SKM-1 (cell line): Measurements from ENCODE around the gene FKBP8.
"Not testable (repeated sequence)": the region's sequence is repeated elsewhere in the genome, so short reads cannot be mapped to it uniquely, and the experiment has no call there.

Experiments
- DNase-seq: peaks from one replicate; lab custom pipeline; 2025; ENCODE audit not compliant: unreplicated experiment; lab: John Stamatoyannopoulos, UW

Gene FKBP8

DNA sequence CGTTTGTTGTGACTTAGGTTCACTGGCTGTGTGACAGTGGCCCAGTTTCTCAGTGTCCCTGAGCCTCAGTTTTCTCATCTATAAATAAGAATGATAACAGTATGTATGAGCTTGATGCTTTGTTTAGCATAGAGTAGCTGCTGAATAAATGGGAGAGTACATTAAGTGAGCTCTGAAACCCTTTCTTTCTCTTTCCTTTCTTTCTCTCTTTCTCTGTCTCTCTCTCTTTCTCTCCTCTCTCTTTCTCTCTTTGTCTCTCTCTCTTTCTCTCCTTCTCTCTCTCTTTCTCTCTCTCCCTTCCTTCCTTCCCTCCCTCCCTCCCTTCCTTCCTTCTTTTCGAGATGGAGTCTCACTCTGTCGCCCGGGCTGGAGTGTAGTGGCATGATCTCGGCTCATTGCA, 16.3 kb upstream of the FKBP8 start:
- DNase-seq: no peak

DNA sequence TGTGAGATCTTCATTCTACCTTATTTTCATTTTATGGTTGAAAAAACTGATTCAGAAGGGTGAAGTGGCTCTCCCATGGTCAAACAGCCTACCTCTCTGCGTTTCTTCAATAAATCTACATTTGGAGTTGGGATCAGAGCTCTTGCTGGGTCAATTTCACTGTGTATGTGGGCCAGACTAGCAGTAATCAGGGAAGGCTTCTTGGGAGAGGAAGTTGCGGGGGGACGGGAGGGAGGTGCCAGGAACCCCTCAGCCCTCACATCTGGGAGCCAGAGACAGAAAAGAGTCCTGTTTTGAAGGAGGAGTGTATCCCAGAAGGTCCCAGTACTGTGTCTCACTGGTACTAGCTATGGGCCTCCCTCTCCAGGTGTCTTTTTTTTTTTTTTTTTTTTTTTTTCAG, 15.2 kb upstream of the FKBP8 start:
- DNase-seq: no peak

DNA sequence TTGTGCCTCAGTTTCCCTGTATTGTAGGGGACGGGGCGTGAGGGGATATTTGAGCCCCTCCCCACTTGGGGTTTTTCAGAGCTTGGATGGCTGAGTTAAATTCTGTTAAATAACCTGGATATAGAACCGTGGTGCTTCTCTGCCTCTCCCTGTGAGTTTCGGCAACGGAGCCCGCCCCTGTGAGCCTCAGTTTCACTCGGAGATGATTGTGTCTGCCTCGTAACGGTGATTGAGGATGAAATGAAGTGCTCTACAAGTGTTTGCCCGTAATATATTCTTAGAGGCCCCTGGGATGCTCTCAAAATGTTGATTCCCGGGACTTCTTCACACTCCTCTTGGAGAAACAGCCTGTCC, 14.8 kb upstream of the FKBP8 start:
- no peak for DNase-seq

DNA sequence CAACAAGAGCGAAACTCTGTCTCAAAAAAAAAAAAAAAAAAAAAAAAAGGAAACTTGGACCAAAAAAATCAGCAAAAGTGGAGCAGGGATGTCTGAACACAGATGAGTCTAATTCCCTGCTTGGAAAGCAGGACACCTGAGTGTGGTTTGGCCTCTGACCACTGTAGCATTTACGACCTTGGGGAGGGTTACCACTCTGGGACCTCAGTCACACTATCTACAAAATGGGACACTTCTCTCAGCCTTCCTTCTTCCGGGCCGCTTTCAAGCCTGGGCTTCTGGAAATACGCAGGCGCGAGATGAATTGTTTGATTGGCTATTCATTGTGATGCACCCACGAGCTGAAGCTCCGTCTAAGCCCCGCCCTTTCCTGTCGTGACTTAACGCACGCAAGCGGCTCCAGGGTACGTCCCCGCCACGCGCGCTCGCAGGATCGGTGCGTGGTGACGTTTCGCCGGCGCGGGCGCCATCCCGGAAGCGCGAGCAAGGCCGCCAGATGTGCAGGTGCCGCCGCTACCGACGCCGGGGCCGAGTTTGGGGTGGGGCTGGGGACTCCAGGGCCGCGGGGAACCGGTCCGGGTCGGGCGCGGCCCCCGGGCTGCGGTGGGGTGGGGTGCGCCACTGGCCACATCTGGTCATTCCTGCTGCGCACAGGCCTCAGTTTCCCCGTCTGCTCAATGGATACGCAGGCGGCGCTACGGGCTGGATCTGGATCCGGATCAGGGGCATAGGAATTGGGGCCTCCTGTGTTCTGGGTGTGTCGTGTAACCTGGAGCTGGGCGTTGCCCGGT, 14.2 kb upstream of the FKBP8 start, which contains the start of gene KXD1:
TSS of gene KXD1 (plus strand) at position 460 of the 791 bp plus-strand sequence. CDS start 4,187 bp downstream, outside the sequence.
- DNase-seq: peak; percentile 99

DNA sequence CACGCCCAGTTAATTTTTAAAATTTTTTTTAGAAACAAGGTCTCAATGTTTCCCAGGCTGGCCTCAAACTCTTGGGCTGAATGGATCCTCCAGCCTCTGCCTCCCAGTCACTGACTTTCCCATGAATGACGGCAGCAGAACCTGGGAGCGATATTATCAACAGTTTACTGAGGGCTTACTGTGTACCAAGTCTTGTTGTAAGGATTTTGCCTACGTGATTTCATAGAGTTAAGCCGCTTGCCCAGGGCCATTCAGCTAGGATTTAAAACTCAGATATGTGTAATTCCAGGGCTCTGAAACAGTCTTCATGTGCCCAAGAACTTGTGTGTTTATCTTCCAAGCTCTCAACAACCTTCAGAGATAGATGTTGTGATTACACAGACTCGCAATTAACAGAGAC, 8.3 kb upstream of the FKBP8 start:
- DNase-seq: no peak

DNA sequence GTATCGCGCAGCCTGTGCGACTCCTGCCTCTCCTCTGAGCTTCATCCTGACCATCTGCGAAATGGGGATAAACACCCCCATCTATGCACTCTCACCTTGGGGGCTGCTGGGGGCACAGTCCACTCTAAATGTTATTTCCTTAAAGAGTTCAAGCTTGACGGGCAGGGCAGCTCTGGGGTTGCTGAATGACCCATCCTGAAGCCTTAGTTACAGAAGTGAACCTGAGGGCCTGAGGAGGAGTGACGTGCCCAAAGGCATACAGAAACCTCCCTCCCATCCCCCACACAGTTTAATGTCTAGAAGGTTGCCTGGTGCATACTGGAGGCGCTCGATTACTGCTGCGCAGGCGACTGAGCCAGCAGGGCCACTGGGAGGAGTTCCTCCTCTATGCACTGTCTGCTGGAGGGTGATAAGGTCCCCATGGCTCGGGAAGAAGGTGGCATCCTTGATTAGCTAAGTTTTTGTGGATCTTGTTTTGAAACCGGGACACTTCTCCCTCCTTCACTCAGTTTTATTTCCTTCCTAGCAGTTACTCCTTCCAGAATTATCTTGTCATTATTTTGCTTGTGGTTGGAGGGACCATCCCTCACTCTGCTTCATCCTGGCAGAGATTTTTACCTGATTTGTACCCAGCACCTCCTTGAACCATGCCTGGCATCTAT, 572 bp upstream of the FKBP8 start:
- DNase-seq: peak; percentile 88

DNA sequence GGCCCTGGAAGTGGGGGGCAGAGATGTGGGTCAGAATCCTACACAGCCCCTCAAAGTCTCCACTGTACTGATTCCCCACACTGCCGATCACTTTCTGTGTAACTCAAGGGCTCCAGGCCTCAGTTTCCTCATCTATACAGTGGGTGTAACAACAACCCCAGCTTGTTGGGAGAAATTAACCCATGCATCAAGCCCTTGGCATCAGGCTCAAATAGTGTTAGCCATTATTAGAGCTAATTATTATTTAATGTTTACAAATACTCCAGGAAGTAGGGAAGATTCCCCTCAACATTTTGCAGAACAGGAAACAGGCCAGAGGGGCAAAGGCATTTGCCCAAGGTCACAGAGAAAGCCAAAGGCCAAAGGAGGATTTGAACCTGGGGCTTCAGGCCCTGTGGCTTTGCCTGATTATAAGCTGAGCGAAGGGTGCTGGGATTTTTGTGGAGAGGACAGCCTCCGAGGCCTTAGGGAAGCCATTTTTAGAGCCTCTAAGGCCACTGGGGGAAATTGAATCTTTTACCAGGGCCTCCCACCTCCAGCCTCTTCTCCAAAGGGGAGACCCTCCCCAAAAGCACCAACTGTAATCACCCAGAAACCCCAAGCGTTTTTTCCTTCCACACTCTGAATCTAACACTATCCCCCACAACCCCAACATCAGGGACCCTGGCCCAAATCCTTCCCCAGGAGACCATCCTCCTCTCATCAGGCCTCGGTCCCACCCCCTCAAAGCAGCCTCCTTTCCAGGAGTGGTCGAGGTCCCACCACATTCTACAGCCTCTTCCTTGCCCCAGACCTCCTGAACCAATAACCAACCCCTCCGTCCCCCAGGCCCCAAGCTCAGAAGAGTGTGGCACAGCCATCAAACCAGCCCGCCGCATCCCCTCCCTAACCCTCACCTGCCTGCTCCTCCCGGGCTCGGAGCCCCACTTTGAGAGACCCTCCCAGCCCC, 1.1 kb downstream of the FKBP8 start:
- no peak for DNase-seq

DNA sequence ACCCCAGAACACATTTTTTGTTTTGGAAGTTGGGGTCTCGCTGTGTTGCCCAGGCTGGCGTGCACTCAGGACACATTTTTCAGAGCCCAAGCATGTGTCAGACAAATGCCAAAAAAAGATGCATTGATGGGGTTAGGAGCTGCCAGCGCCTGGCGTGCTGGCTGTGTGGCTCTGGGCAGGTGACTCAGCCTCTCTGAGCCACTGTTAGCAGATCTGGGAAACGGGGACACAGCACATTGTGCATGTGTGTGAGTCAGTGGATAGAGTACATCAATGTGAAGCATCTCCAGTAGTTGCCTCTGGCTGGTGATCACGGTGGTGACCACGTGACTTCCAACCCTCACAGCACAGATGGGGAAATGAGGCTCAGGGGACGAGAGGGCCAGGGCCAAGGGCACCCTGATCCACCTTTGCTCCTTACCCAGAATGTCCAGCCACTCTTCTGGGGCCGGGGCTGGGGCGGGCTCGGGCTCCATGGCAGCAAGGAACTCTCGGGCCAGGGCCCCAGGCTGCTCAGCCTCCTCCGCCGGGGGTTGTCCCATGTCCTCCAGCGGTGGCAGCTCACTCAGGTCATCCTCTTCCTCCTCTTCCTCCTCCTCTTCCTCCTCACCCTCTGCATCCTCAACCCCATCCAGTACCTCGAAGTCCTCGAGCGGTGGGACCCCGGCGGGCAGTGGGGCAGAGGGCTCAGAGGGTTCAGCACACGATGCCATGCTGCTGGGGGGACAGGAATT, 1.9 kb downstream of the FKBP8 start:
- no peak for DNase-seq

DNA sequence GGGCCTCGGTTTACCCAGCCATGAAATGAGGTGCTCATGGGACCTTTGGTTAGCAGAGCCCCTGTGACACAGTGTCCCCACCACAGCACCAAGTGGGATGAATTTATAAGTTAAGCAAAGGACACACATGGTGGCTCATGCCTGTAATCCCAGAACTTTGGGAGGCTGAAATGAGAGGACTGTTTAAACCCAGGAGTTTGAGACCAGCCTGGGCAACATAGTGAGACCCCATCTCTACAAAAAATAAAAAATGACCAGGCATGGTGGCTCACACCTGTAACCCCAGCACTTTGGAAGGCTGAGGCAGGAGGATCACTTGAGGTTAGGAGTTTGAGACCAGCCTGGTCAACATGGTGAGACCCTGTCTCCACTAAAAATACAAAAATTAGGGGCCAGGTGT, 3.2 kb downstream of the FKBP8 start:
- not testable (repeated sequence) for DNase-seq

DNA sequence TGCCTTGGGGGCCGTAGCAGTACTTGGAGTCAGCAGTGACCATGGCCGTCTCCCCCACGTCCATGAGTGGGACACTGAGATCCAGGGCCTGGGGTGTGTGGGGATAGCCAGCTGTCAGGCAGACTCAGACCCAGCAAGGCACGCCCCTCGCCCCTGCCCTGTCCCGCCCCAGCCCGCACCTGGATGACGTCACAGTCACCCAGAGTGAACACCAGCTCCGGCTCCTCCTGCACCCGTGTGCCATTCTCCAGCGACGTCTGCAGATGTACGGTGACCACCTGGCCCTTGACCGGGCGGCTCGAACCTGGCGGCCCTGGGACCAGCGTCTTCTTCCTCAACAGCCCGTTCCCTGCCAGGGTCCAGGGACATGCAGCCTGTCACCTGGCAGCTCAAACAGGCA, 4.0 kb downstream of the FKBP8 start:
- DNase-seq: no peak

DNA sequence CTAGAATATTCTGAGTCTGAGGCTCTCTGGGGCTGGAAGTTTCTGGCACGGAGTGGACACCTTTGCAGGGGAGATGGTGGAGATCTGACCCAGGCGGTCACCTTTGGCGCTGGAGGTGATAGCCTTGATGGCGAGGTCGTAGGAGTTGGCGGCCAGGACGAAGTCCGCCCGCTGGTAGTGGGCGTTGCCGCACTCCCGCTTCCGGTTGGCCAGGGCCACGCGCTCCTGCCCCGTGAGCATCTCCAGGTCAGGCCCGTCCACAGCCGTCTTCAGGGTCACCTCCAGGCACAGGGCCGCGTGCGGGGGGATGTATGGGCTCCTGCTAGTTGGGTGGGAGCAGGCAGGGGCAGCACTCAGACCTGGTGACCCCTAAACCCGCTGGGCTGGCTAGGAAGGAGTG, 5.3 kb downstream of the FKBP8 start:
- no peak for DNase-seq

DNA sequence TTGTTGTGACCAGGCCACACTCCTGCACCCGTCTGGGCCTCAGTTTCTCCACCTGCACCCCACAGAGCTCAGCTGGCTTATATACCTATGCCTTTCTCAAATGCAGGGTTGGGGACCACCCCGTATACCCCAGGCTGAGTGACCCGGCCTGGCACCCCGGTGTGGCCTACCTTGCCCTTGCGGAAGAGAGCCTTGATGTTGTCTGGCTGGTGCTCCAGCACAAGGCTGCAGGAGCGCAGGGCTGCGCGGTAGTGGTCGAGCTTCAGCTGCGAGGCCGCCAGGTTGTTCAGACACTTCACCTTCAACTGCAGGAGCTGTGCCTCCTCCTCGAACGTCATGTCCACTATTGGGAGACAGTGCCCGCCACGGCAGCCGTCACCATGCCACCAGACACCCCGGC, 5.9 kb downstream of the FKBP8 start:
- no peak for DNase-seq

DNA sequence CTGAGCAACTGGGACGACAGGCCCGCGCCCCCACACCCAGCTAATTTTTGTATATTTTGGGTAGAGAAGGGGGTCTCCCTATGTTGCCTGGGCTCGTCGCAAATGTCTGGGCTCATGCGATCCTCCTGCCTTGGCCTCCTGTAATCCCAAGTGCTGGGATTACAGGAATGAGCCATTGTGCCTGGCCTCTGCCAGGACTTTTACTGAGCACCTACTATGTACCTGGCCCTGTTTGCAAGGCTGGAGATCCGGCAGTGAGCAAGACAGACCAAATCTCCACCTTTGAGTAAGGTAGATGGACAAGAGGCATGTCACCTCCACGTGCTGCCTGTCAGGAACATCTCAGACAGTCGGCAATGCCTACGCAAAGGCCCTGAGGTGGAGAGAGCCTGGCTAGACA, 6.9 kb downstream of the FKBP8 start:
- DNase-seq: no peak

DNA sequence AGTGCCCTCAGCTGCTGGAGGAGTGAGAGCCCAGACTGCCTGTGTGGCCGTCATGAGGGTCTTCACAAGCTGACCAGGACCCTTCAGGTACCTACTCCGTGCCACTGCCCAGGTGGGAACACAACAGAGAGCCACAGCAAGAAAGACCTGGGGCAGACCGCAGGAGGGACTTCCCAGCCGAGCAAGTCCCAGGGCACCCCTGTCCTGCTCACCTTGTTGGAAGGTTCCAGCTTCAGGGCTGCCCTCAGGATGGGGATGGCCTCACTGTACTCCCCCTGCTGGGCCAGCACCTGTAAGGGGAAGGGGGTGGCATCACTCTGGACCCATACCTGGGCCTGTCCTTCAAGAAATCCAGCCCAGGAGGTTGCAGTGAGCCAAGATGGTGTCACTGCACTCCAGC, 10.3 kb downstream of the FKBP8 start:
- no peak for DNase-seq

DNA sequence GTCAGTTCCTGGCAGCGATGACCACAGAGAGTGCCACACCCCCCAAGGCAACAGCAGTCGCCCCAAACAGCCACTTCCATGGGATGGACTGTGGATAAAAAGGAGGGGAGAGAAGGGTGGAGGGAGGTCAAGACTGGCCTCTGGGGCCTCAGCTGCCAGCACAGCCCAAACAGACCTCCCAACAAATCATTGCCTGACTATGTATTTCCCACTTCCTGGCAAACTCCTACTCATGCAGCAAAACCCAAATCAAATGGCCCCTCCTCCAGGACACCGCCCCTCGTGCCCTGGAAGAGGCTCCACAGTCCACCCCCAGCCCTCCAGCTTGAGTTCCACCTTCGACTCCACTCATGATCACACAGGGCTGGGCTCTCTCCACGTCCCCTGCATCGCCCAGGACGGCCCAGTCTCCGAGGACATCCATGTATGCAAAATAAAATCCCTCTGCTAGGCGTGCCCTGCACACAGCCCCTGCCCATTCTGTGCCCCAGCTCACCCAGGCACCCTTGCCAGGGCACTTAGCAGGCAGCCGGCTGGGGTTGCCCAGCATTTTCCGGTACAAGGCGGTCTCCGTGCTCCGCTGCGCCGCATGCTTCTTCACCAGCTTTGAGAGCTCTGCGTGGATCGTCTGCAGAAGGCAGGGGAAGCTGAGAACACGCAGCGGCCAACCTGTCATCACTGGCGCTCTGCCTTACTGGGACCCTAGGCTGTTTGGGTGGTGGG, 11.0 kb downstream of the FKBP8 start:
- no peak for DNase-seq

DNA sequence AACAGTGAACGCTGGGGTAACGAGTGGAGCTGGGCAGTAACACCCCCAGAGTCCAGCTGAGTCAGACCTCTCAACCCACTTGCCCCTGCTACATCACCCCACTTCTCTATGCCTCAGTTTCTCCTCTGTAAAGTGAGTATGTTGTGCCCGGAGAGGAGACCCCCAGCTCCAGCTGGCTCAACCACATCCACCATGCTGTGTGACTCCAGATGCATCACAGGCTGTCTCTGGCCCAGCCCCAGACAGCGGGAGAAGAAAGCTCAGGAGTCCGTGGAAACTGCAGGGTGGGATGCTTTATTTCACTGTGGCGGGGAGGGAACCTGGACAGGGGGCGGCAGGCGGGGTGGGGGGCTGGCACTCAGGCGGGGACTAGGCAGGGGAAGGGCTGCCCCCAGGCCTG, 11.9 kb downstream of the FKBP8 start:
- no peak for DNase-seq

DNA sequence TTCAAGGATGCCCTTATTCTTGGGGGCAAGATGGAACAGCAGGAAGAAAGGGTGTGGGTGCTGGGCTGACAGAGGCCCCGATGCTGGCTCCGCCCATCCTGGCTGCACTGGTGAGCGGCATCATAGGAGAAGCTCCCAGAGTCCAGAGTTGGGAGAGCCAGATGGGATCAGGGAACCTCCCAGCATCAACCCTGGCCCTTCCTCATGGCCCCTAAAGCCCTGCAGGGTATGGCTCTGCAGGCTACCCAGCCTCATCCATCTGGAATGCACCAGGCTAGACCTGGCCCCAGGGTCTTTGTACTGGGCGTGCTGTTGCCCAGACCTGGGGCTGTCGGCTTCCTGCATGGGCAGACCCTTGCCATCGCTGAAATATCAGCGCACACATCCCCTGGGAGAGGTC, 13.6 kb downstream of the FKBP8 start:
- no peak for DNase-seq

DNA sequence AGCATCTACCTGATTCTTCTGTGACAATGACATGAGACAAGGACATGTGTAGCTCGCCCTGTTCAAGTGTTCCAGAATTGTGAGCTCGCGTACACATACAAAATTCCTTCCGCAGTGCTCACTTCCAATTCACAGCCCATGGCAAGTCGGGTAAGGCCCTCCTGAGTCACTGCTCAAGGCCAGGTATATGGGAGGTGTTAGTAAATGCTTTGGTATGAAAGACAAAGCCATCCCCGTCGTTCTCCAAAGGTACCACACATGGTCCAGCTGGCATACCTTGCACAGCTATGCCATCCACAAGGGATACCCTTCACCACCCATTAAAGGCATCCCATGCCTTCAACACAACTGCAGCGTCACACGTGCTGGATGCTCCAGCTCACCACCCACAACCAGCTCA, 17.1 kb downstream of the FKBP8 start:
- no peak for DNase-seq

DNA sequence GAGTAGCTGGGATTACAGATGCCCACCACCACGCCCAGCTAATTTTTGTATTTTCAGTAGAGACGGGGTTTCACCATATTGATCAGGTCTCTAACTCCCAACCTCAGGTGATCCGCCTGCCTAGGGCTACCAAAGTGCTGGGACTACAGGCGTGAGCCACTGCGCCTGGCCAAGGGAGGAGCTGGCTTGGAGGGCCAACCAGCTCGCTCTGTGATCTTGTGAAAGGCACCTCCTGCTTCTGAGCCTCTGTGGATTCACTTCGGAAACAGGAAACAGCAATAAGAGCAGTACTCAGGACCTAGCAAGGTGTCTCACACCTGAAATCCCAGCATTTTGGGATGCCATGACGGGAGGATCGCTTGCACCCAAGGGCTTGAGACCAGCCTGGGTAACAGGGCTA, 19.5 kb downstream of the FKBP8 start:
- DNase-seq: no peak

DNA sequence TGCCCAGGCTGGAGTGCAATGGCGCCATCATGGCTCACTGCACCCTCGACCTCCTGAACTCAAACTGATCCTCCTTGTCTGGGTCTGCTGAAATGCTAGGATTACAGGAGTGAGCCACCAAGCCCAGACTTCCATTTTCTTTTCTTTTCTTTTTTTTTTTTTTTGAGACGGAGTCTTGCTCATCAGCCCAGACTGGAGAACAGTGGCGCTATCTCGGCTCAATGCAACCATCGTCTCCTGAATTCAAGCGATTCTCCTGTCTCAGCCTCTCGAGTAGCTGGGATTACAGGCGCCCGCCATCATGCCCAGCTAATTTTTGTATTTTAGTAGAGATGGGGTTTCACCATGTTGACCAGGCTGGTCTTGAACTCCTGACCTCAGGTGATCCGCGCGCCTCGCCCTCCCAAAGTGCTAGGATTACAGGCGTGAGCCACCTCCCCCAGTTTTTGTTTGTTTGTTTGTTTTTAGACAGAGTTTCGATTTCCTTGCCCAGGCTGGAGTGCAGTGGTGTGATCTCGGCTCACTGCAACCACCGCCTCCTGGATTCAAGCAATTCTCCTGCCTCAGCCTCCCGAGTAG, 20.4 kb downstream of the FKBP8 start:
- DNase-seq: not testable (repeated sequence)
